Measurements from ENCODE around the gene GRIK5. TPM values are rescaled to one million over a fixed set of nuclear protein-coding genes. Genes with fewer than 3 reads are reported as not detected.
A peak's percentile ranks its signal among the peaks of the same experiment; 100 is the strongest.

The GRIK5 gene
- total RNA-seq, 1 donor from 2014 or later, result 3.8 TPM

- no peak for DNase-seq (ENCODE audit: low read depth, low spot score)
- H3K4me1 Mint-ChIP-seq, result peaks cover 17% of the 10 kb centered on the region
- no peak overlapping the region for H3K27ac Mint-ChIP-seq (ENCODE audit: unreplicated experiment)
- no peaks in the 10 kb centered on the region for H3K27me3 Mint-ChIP-seq (ENCODE audit: low read depth)
- H3K4me3 Mint-ChIP-seq, result no peak overlapping the region
- H3K36me3 Mint-ChIP-seq (ENCODE audit: low read depth), result no peaks in the 10 kb centered on the region
- TF ChIP-seq CTCF (conservative IDR thresholded peaks at IDR 0.05), result no peak
- H3K9me3 Mint-ChIP-seq, result no peaks in the 10 kb centered on the region
Observed at GRCh38 chr19:42033413-42033812, 36.6 kb downstream of the GRIK5 start.

GRCh38 chr19:42032431-42032830 lies 37.6 kb downstream of the GRIK5 start:
- TF ChIP-seq CTCF (conservative IDR thresholded peaks at IDR 0.05), result no peak
- Mint-ChIP-seq H3K4me1 (peaks cover 17% of the 10 kb centered on the region), H3K9me3 (no peaks in the 10 kb centered on the region), H3K36me3 (ENCODE audit: low read depth) (no peaks in the 10 kb centered on the region), H3K4me3 (no peak overlapping the region), H3K27ac (ENCODE audit: unreplicated experiment) (no peak overlapping the region), H3K27me3 (ENCODE audit: low read depth) (no peaks in the 10 kb centered on the region)
- no peak for DNase-seq (ENCODE audit: low read depth, low spot score)

GRCh38 chr19:42030645-42031440 lies 39.2 kb downstream of the GRIK5 start:
- no peak overlapping the region for H3K4me3 Mint-ChIP-seq
- H3K4me1 Mint-ChIP-seq, result peaks cover 17% of the 10 kb centered on the region
- no peaks in the 10 kb centered on the region for H3K9me3 Mint-ChIP-seq
- DNase-seq (ENCODE audit: low read depth, low spot score), result no peak
- H3K36me3 Mint-ChIP-seq (ENCODE audit: low read depth), result no peaks in the 10 kb centered on the region
- H3K27me3 Mint-ChIP-seq (ENCODE audit: low read depth), result no peaks in the 10 kb centered on the region
- no peak for TF ChIP-seq CTCF (conservative IDR thresholded peaks at IDR 0.05)
- no peak overlapping the region for H3K27ac Mint-ChIP-seq (ENCODE audit: unreplicated experiment)

GRCh38 chr19:42028304-42029216 lies 41.4 kb downstream of the GRIK5 start:
- peaks cover 12% of the 10 kb centered on the region for H3K4me1 Mint-ChIP-seq
- H3K4me3 Mint-ChIP-seq, result no peak overlapping the region
- H3K9me3 Mint-ChIP-seq, result no peaks in the 10 kb centered on the region
- no peak overlapping the region for H3K27ac Mint-ChIP-seq (ENCODE audit: unreplicated experiment)
- TF ChIP-seq CTCF (conservative IDR thresholded peaks at IDR 0.05), result peak; percentile 61
- DNase-seq (ENCODE audit: low read depth, low spot score), result peak; percentile 33
- H3K27me3 Mint-ChIP-seq (ENCODE audit: low read depth), result no peaks in the 10 kb centered on the region
- H3K36me3 Mint-ChIP-seq (ENCODE audit: low read depth), result no peaks in the 10 kb centered on the region

GRCh38 chr19:42024622-42025111 lies 45.3 kb downstream of the GRIK5 start:
- Mint-ChIP-seq H3K36me3 (ENCODE audit: low read depth) (no peaks in the 10 kb centered on the region), H3K27ac (ENCODE audit: unreplicated experiment) (no peak overlapping the region), H3K9me3 (no peaks in the 10 kb centered on the region), H3K4me1 (peaks cover 4% of the 10 kb centered on the region), H3K27me3 (ENCODE audit: low read depth) (no peaks in the 10 kb centered on the region), H3K4me3 (no peak overlapping the region)
- TF ChIP-seq CTCF (conservative IDR thresholded peaks at IDR 0.05), result no peak
- no peak for DNase-seq (ENCODE audit: low read depth, low spot score)

Data from neural crest cell (in vitro differentiated cells).